T-helper 9 cell (primary cell): Measurements from ENCODE around the gene NUP160.
"Not testable (repeated sequence)": the region's sequence is repeated elsewhere in the genome, so short reads cannot be mapped to it uniquely, and the experiment has no call there.

ENCODE experiments used
- DNase-seq: peaks from one replicate; pipeline ENCODE4 v3.0.0-alpha.2; 2020
- total RNA-seq, 2 donors: gene quantifications; one replicate each; lab custom pipeline; 2026; lab: John Stamatoyannopoulos, UW

NUP160 gene, protein sequence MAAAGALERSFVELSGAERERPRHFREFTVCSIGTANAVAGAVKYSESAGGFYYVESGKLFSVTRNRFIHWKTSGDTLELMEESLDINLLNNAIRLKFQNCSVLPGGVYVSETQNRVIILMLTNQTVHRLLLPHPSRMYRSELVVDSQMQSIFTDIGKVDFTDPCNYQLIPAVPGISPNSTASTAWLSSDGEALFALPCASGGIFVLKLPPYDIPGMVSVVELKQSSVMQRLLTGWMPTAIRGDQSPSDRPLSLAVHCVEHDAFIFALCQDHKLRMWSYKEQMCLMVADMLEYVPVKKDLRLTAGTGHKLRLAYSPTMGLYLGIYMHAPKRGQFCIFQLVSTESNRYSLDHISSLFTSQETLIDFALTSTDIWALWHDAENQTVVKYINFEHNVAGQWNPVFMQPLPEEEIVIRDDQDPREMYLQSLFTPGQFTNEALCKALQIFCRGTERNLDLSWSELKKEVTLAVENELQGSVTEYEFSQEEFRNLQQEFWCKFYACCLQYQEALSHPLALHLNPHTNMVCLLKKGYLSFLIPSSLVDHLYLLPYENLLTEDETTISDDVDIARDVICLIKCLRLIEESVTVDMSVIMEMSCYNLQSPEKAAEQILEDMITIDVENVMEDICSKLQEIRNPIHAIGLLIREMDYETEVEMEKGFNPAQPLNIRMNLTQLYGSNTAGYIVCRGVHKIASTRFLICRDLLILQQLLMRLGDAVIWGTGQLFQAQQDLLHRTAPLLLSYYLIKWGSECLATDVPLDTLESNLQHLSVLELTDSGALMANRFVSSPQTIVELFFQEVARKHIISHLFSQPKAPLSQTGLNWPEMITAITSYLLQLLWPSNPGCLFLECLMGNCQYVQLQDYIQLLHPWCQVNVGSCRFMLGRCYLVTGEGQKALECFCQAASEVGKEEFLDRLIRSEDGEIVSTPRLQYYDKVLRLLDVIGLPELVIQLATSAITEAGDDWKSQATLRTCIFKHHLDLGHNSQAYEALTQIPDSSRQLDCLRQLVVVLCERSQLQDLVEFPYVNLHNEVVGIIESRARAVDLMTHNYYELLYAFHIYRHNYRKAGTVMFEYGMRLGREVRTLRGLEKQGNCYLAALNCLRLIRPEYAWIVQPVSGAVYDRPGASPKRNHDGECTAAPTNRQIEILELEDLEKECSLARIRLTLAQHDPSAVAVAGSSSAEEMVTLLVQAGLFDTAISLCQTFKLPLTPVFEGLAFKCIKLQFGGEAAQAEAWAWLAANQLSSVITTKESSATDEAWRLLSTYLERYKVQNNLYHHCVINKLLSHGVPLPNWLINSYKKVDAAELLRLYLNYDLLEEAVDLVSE (N-terminal part only)
- 59.6 to 101 reads per million in 2 donors for total RNA-seq

DNA sequence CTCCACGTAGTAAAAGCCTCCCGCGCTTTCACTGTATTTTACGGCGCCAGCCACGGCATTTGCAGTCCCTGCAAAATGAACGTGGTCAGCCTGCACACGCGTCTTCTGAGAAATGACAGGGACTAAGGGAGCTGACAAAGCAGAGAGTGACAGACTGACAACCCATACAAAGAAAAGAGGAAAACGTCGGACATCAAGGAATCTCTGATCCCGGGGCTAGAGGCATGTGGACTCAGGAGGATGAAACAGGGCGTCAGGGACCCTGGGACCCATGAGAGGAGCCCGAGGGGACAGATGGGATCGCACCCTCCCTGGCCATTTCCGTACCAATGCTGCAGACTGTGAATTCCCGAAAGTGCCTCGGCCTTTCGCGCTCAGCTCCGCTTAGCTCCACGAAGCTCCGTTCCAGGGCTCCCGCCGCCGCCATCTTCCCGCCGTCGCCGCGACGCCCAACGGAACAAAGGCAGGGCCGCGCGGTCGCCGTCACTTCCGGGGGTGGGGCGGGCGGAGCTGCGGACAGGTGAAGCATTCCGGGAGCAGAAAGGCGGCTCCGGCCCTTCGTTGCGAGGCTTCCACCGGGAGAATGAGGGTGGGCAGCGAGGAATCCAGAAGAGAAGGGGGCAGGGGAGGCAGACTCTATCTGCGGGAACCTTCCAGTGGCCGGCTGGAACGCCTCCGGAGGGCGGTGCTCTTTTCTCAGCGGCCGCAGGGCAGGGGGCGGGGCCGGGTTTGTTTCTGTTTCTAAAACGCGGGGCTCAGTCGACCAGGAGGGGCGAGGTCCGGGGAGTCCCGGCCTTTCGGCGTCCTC lies at the start of gene NUP160:
TSS of gene NUP160 (minus strand) at position 459 of the 808 bp plus-strand sequence. CDS start at position 427, 32 bp downstream.
- DNase-seq: peak; percentile 85

- no peak for DNase-seq
Observed at GRCh38 chr11:47896199-47896598, 48.0 kb upstream of the NUP160 start.

DNA sequence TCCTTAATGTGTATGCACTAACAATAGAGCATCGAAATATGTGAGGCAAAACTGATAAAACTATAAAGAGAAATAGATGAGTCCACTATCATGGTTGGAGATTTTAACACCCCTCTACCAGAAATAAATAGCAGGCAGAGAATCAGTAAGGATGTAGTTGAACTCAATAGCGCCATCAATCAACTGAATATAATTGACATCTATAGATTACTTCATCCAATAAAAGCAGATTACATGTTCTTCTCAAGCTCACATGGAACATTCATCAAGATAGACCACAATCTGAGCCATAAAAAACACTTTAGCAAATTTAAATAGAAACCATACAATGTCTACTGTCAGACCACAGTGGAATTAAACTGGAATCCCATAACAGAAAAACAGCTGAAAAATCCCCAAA lies 46.9 kb upstream of the NUP160 start:
- no peak for DNase-seq

GRCh38 chr11:47892546-47893276 lies 44.6 kb upstream of the NUP160 start:
- not testable (repeated sequence) for DNase-seq

GRCh38 chr11:47891886-47892285 lies 43.7 kb upstream of the NUP160 start:
- DNase-seq: no peak

GRCh38 chr11:47889714-47890441 lies 41.7 kb upstream of the NUP160 start:
- no peak for DNase-seq

GRCh38 chr11:47887910-47888569 lies 39.9 kb upstream of the NUP160 start:
- no peak for DNase-seq

GRCh38 chr11:47886096-47886495 lies 37.9 kb upstream of the NUP160 start:
- DNase-seq: no peak

GRCh38 chr11:47882437-47882836 lies 34.3 kb upstream of the NUP160 start:
- DNase-seq: not testable (repeated sequence)

DNA sequence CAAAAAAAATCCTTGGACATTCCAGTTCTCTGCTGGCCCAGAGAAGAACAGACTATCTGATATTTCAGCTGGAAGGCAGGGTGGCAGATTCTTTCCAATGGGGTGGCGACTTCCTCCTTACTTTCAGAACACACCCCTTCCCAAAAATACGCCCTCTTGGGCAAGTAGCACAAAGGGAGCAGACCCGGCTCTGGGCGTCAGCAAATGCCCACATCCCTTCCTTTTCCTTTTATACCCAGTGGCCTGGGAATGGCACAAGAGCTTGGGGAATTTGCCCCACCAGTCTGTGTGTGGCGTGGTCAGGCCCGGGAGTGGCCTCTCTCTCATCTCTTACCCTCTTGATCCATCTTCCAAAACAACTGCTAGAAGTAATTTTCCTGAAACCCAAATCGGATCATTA lies 33.0 kb upstream of the NUP160 start:
- no peak for DNase-seq

DNA sequence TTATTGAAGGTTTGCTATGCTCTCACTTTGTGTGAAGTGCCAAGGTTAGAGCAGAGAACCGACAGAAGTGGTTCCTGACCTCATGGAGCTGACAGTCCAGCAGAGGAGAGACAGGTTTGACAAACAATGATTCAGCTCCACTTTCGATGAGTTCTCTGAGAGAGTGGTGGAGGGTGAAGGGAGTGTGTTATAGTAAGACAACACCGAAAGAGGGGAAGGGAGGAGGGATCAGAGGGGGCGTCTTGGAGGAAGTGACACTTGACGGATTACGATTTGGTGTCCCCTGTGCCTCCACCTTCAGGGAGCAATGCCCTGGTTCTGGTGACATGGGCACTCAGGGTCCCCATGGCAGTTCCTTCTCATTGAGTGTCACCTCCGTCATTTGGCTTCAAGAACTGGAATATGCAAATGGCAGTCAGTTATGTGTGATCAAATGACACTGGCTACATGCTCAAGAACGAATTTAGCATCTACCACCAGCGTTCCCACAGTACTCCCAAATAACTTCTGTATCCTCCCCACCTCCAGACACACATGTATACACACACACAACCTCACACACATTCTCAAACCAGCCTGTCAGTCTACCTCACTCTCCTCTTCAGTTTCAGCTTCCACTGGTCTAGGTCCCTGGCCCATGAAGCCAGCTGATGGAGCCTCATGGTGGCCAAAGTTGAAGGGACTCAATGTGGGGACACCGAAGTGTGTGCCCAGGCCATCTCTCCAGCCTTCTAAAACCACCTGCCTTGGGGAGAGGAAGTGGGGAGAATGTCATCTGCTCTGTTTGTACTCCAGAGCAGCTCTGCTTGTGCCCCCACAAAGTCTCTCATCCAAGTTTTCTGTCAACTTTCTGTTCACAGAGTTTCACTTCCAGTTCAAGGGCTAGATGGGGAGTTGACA lies 31.4 kb upstream of the NUP160 start:
- no peak for DNase-seq

DNA sequence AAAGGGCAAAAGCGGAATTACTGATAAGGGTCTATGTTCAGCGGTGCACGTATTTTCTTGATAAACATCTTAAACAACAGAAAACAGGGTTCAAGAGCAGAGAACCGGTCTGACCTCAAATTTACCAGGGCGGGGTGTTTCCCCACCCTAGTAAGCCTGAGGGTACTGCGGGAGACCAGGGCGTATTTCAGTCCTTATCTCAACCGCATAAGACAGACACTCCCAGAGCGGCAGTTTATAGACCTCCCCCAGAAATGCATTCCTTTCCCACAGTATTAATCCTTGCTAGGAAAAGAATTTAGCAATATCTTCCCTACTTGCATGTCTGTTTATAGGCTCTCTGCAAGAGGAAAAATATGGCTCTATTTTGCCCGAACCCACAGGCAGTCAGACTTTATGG lies 27.7 kb upstream of the NUP160 start:
- DNase-seq: not testable (repeated sequence)

DNA sequence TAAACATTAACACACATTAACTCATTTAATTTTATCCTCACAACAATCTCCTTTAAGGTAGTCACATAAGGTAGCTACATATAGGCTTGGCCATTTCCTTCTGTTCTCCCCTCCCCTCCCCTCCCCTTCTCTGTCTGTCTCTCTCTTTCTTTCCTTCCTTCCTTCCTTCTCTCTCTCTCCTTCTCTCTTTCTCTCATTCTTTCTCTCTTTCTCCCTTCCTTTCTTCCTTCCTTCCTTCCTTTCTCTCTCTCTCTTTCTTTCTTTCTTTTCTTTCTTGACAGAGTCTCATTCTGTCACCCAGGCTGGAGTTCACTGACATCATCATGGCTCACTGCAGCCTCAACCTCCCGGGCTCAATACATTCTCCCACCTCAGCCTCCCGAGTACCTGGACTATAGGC lies 22.3 kb upstream of the NUP160 start:
- no peak for DNase-seq

GRCh38 chr11:47869544-47870393 lies 21.6 kb upstream of the NUP160 start:
- no peak for DNase-seq

GRCh38 chr11:47867823-47868222 lies 19.7 kb upstream of the NUP160 start:
- no peak for DNase-seq

GRCh38 chr11:47866892-47867291 lies 18.7 kb upstream of the NUP160 start:
- DNase-seq: not testable (repeated sequence)

DNA sequence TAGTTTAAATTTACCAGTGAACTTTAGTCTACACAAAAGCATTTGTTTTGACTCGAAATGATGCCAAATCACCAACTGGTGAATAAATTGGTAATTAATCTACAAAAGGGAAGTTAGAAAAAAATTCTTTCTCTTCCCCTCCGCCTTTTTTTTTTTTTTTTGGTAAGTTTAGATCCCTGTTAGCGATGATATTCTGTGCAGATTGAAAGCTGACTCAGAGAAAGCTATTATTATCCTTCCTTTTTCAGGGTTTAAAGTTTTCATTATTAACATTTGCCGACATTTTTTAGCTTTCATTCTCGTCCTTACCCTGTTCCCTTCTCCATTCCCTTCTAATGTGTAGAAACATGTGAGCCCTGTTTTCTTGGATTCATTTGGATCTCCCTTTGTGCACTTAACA lies 16.8 kb upstream of the NUP160 start:
- DNase-seq: no peak
